Measurements from ENCODE around the gene TIMP4. TPM values are rescaled to one million over a fixed set of nuclear protein-coding genes. Genes with fewer than 3 reads are reported as not detected.
A peak's percentile ranks its signal among the peaks of the same experiment; 100 is the strongest.

The TIMP4 gene
- polyA plus RNA-seq, 2 of the 4 experiments (the other 2 are of a cell fraction): 15.7 to 16.0 TPM

DNA sequence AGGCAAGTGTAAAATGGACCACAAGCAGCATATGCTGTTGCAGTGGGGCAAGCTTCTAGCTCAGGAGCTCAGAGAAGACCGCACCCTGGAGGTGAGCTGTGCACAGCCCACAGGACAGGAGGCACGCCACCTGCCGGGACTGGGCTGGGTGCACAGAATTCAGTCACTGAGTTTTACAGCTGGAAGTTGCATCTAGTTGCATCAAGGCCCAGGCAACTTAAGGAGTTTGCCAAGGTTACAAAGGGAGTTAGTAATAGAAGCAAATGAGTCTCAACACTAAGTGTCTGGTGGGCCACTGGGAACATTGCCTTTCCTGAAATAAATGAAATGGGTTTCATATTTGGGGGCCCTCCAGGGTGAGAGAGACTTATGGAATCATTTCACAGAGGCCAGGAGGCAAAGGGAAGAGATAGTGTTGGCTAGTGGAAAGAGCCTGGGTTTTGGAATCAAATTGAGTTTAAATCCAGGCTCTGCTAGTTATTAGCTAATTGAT, 36.0 kb upstream of the TIMP4 start:
- Histone ChIP-seq H3K9me3 (no peaks in the 10 kb centered on the region), H3K27ac (peak overlapping the region; percentile 90 to 94), H3K4me2 (peak overlapping the region; percentile 80), H3K4me3 (no peak overlapping the region), H3K4me1 (peaks cover 62% of the 10 kb centered on the region)
- FAIRE-seq (no peak), DNase-seq (ENCODE audit: low read depth in 1 of 2, low spot score in 1 of 2) (peak; percentile 73 to 86), ATAC-seq (peak; percentile 92 to 94)
- TF ChIP-seq JUN (IDR thresholded peaks at IDR 0.05): peak; percentile 39 to 58; a peak in 1 of 5 replicates
- peak; percentile 66 to 67 for TF ChIP-seq RAD21 (conservative IDR thresholded peaks at IDR 0.05 in 1 of 2, IDR thresholded peaks at IDR 0.05 in 1 of 2)
- TF ChIP-seq, protein P1, sequence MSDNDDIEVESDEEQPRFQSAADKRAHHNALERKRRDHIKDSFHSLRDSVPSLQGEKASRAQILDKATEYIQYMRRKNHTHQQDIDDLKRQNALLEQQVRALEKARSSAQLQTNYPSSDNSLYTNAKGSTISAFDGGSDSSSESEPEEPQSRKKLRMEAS (IDR thresholded peaks at IDR 0.05): peak; percentile 54; the same call in 1 of the 2 replicates
- TF ChIP-seq GATA3 (IDR thresholded peaks at IDR 0.05; ENCODE audit: borderline replicate concordance): no peak
- TF ChIP-seq SMC3 (IDR thresholded peaks at IDR 0.05): peak; percentile 73
- TF ChIP-seq, protein P2, sequence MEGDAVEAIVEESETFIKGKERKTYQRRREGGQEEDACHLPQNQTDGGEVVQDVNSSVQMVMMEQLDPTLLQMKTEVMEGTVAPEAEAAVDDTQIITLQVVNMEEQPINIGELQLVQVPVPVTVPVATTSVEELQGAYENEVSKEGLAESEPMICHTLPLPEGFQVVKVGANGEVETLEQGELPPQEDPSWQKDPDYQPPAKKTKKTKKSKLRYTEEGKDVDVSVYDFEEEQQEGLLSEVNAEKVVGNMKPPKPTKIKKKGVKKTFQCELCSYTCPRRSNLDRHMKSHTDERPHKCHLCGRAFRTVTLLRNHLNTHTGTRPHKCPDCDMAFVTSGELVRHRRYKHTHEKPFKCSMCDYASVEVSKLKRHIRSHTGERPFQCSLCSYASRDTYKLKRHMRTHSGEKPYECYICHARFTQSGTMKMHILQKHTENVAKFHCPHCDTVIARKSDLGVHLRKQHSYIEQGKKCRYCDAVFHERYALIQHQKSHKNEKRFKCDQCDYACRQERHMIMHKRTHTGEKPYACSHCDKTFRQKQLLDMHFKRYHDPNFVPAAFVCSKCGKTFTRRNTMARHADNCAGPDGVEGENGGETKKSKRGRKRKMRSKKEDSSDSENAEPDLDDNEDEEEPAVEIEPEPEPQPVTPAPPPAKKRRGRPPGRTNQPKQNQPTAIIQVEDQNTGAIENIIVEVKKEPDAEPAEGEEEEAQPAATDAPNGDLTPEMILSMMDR (IDR thresholded peaks at IDR 0.05): peak; percentile 76
- no peak for TF ChIP-seq NPAS2 (CRISPR knock-in tag; IDR thresholded peaks at IDR 0.05; ENCODE audit: borderline replicate concordance)
- TF ChIP-seq, protein P3, sequence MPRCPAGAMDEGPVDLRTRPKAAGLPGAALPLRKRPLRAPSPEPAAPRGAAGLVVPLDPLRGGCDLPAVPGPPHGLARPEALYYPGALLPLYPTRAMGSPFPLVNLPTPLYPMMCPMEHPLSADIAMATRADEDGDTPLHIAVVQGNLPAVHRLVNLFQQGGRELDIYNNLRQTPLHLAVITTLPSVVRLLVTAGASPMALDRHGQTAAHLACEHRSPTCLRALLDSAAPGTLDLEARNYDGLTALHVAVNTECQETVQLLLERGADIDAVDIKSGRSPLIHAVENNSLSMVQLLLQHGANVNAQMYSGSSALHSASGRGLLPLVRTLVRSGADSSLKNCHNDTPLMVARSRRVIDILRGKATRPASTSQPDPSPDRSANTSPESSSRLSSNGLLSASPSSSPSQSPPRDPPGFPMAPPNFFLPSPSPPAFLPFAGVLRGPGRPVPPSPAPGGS (IDR thresholded peaks at IDR 0.05): no peak
- no peak for TF ChIP-seq PBX3 (IDR thresholded peaks at IDR 0.05)
- TF ChIP-seq CEBPB (IDR thresholded peaks at IDR 0.05): peak in 1 of 2 experiments; percentile 20; a peak in 1 of 4 replicates
- no peak for TF ChIP-seq HES2 (IDR thresholded peaks at IDR 0.05)
- TF ChIP-seq, protein P4, sequence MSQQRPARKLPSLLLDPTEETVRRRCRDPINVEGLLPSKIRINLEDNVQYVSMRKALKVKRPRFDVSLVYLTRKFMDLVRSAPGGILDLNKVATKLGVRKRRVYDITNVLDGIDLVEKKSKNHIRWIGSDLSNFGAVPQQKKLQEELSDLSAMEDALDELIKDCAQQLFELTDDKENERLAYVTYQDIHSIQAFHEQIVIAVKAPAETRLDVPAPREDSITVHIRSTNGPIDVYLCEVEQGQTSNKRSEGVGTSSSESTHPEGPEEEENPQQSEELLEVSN (IDR thresholded peaks at IDR 0.05; ENCODE audit: borderline replicate concordance, low read depth): no peak; the same call in 1 of the 2 replicates
- ChIA-PET POLR2A (interaction anchor here (0.6 to 1.3 kb wide), 3 partner anchors 19 to 91 kb away, joined by 3 to 5 read pairs (median 3); partner anchors contain the start of gene TIMP4), CTCF (interaction anchor here (0.6 to 32.2 kb wide), 18 partner anchors 9 to 290 kb away, joined by 3 to 976 read pairs (median 4); partner anchors contain the start of genes TIMP4 and TSEN2)
- WGBS (ENCODE audit: missing lambda C conversion rate): 8% methylated on average over 3 of the region's 3 CpGs

- 16% methylated on average over 3 of the region's 3 CpGs for WGBS (ENCODE audit: missing lambda C conversion rate)
- DNase-seq (ENCODE audit: low read depth in 1 of 2, low spot score in 1 of 2) (peak in 1 of 2 experiments; percentile 75), FAIRE-seq (peak; percentile 56), ATAC-seq (peak; percentile 59 to 67)
- Histone ChIP-seq H3K4me1 (peaks cover 62% of the 10 kb centered on the region), H3K4me3 (no peak overlapping the region), H3K4me2 (peak overlapping the region; percentile 80), H3K27ac (peak overlapping the region; percentile 90 to 94), H3K9me3 (no peaks in the 10 kb centered on the region)
- POLR2A ChIA-PET: interaction anchor here (1.1 to 1.3 kb wide), 2 partner anchors 19 to 36 kb away, joined by 3 to 5 read pairs; partner anchors contain the start of gene TIMP4
- CTCF ChIA-PET: interaction anchor here (1.0 to 32.2 kb wide), 13 partner anchors 14 to 291 kb away, joined by 3 to 976 read pairs (median 5); partner anchors contain the start of genes TIMP4 and TSEN2
- TF ChIP-seq CEBPB (IDR thresholded peaks at IDR 0.05) (peak; percentile 70 to 80; a peak in 3 of 4 replicates), BHLHE40 (IDR thresholded peaks at IDR 0.05; ENCODE audit: low read depth, low read length) (no peak), KDM1A (IDR thresholded peaks at IDR 0.05; ENCODE audit: low read depth) (no peak), HEYL (CRISPR knock-in tag; IDR thresholded peaks at IDR 0.05) (peak; percentile 58; the same call in 1 of the 2 replicates), RCOR1 (IDR thresholded peaks at IDR 0.05; ENCODE audit: low read depth, low read length) (no peak), JUNB (IDR thresholded peaks at IDR 0.05) (peak; percentile 58), EP300 (IDR thresholded peaks at IDR 0.05) (peak in 1 of 2 experiments; percentile 14; a peak in 2 of 5 replicates), POLR2AphosphoS2 (conservative IDR thresholded peaks at IDR 0.05; ENCODE audit: low read length) (no peak), CBX2 (IDR thresholded peaks at IDR 0.05; ENCODE audit: borderline replicate concordance, low read depth) (no peak), KDM5A (IDR thresholded peaks at IDR 0.05) (no peak), MYC (IDR thresholded peaks at IDR 0.05; ENCODE audit: borderline replicate concordance, low read length) (0 out of 2 replicates have a peak, but pooled peaks have one; percentile 51), ZFP36 (IDR thresholded peaks at IDR 0.05; ENCODE audit: borderline replicate concordance, partially characterized antibody) (no peak), NFE2L2 (conservative IDR thresholded peaks at IDR 0.05; ENCODE audit: low read length) (peak; percentile 97), MAFK (IDR thresholded peaks at IDR 0.05; ENCODE audit: partially characterized antibody) (peak; percentile 99), FOSL2 (IDR thresholded peaks at IDR 0.05) (peak; percentile 64), FOSL2 (CRISPR knock-in tag; IDR thresholded peaks at IDR 0.05) (peak; percentile 73)
- TF ChIP-seq, protein P1 (IDR thresholded peaks at IDR 0.05): peak; percentile 43; the same call in 1 of the 2 replicates
Observed at GRCh38 chr3:12194209-12194608, 35.5 kb upstream of the TIMP4 start.

Measured in A549 (cell line).